Esophagus muscularis mucosa (tissue), 4 donors: ENCODE measurements around the gene C17orf50.

Source experiments
- EP300 ChIP-seq: sonication (generic); formaldehyde crosslinking; IDR thresholded peaks from one replicate; pipeline ENCODE4 v1.6.1; 2017; ENCODE audit warnings: antibody characterized with exemption
- POLR2A ChIP-seq: fragments of 450-650 bp; IDR thresholded peaks from one replicate; pipeline ENCODE4 v1.6.1; 2017; ENCODE audit warnings: antibody characterized with exemption, moderate library complexity, mild to moderate bottlenecking, low read depth
- POLR2AphosphoS5 ChIP-seq, 2 donors: sonication (generic); formaldehyde crosslinking; IDR thresholded peaks; one replicate each; pipeline ENCODE4 v1.6.1; 2017; ENCODE audit warnings: antibody characterized with exemption in 2 of 2
- TF ChIP-seq, protein P1 (sequence below), 3 experiments: fragments of 200-600 bp in 2 of 3; fragments of 450-650 bp in 1 of 3; sonication (generic) in 2 of 3; IDR thresholded peaks; one replicate each; pipeline ENCODE4 v1.5.1; 2017 to 2019; ENCODE audit warnings: antibody characterized with exemption in 3 of 3, mild to moderate bottlenecking in 2 of 3, moderate library complexity in 1 of 3

DNA sequence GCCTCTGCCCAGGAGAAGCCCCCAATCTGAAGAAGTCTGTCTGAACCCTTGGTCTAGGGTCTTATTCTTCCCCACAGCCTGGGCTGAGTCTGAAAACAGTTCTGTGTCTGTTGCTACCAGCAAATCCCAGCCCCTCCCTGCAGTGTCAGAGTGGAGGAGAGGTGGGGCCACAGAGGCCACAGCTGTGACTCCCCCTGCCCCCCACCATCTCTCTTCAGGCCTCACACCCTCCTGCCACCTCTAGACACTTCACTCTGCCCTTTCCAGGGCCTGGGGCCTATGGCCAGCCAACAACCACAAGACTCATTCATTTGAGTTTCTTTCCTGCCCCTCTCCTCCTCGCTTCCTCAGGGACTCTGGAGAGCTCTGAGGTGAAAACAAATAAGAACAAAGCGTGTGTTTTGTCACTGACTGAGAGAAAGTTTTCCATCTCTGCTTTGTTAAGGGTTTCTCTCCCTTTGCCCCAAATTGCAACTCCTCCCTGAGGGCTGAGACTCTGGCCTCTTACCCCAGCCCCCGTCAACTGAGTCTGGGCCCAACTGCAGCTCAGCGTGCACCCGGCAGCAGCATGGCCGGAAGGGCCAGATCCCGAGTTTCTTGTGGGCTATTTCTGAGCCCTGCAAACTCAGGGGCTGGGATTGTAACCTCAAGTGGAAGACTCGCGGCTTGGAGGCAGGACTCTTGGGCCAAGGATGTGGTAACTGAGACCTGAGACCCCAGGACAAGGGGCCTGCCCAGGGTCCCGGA, 13.2 kb downstream of the C17orf50 start:
- TF ChIP-seq, protein P1, sequence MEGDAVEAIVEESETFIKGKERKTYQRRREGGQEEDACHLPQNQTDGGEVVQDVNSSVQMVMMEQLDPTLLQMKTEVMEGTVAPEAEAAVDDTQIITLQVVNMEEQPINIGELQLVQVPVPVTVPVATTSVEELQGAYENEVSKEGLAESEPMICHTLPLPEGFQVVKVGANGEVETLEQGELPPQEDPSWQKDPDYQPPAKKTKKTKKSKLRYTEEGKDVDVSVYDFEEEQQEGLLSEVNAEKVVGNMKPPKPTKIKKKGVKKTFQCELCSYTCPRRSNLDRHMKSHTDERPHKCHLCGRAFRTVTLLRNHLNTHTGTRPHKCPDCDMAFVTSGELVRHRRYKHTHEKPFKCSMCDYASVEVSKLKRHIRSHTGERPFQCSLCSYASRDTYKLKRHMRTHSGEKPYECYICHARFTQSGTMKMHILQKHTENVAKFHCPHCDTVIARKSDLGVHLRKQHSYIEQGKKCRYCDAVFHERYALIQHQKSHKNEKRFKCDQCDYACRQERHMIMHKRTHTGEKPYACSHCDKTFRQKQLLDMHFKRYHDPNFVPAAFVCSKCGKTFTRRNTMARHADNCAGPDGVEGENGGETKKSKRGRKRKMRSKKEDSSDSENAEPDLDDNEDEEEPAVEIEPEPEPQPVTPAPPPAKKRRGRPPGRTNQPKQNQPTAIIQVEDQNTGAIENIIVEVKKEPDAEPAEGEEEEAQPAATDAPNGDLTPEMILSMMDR (IDR thresholded peaks at IDR 0.05) = no peak
- TF ChIP-seq POLR2A (no peak), POLR2AphosphoS5 (IDR thresholded peaks at IDR 0.05) (no peak), EP300 (no peak)
